Upper lobe of right lung (tissue), 1 donor: ENCODE data around the gene TMED8. TPM values are rescaled to one million over a fixed set of nuclear protein-coding genes. Genes with fewer than 3 reads are reported as not detected.
"Not testable (repeated sequence)": the region's sequence is repeated elsewhere in the genome, so short reads cannot be mapped to it uniquely, and the experiment has no call there.

ENCODE experiments used
- ATAC-seq: fragments of 200-7000 bp; cut with Tn5 transposase; one replicate; pipeline ENCODE4 v1.9.1; 2020; ENCODE audit warnings: mild to moderate bottlenecking, moderate library complexity
- DNase-seq: peaks from one replicate; pipeline ENCODE4 v3.0.0-alpha.2; 2020
- H3K27ac ChIP-seq: fragments of 200-600 bp; one replicate; pipeline ENCODE4 v1.8.0; 2022
- H3K27me3 ChIP-seq: fragments of 200-600 bp; one replicate; pipeline ENCODE4 v1.8.0; 2022; ENCODE audit warnings: mild to moderate bottlenecking
- H3K36me3 ChIP-seq: fragments of 200-600 bp; one replicate; pipeline ENCODE4 v1.8.0; 2022
- H3K4me1 ChIP-seq: fragments of 200-600 bp; one replicate; pipeline ENCODE4 v1.8.0; 2022
- H3K4me3 ChIP-seq: fragments of 200-600 bp; one replicate; pipeline ENCODE4 v1.8.0; 2022; ENCODE audit warnings: mild to moderate bottlenecking
- H3K9me3 ChIP-seq: fragments of 200-600 bp; one replicate; pipeline ENCODE4 v1.8.0; 2022
- CTCF ChIP-seq: fragments of 200-600 bp; IDR thresholded peaks from one replicate; pipeline ENCODE4 v1.8.0; 2022; ENCODE audit warnings: antibody characterized with exemption
- intact Hi-C: fragments of 100-400 bp; cut with DNase I; formaldehyde crosslinking; loops from one replicate; pipeline ENCODE4 v1.11.0; 2022
- total RNA-seq: library from RNA; stranded (reverse); fragmentation: NEBNext Ultra II Directional; extraction: Animal tissue kit (Norgen Biotek cat#: 25700); gene quantifications from one replicate; pipeline ENCODE4 v1.2.1, GENCODE V29; 2021
- donor health status: DM: no; HTN: yes; CAD: no; lungs with severe emphysema.

Gene TMED8
- total RNA-seq, 1 donor from 2014 or later: 11.3 TPM

DNA sequence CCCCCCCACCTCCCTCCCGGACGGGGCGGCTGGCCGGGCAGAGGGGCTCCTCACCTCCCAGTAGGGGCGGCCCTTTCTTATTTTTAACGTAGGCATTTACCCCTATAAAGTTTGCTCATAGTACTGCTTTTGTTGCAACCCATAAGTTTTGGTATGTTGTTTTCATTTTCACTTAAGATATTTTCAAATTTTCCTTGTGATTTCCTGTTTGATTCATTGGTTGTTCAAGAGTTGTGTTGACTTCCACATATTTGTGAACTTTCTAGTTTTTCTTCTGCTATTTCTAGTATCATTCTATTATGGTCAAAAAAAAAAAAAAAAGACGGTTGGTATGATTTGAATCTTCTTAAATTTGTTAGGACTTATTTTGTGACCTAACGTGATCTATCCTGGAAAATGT is 39.9 kb upstream of the TMED8 start:
- H3K4me3 ChIP-seq: no peak overlapping the region

DNA sequence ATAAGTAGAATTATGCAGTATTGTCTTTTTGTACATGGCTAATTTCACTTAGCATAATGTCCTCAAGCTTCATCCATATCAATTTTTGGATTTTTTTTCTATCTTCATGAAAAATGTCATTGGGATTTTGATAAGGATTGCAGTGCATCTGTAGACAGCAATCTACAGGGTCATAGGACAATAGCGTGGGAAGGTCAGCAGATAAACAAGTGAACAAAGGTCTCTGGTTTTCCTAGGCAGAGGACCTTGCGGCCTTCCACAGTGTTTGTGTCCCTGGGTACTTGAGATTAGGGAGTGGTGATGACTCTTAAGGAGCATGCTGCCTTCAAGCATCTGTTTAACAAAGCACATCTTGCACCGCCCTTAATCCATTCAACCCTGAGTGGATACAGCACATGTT is 39.2 kb upstream of the TMED8 start:
- H3K9me3 ChIP-seq, H3K27me3 ChIP-seq, H3K36me3 ChIP-seq, H3K4me1 ChIP-seq, H3K27ac ChIP-seq, H3K4me3 ChIP-seq, intact Hi-C loops, ATAC-seq, DNase-seq: not testable (repeated sequence)

More for the DNA sequence above, 39.9 kb upstream of the TMED8 start:
- no peak overlapping the region for H3K27ac ChIP-seq
- no peaks in the 10 kb centered on the region for H3K36me3 ChIP-seq
- DNase-seq: no peak
- intact Hi-C loops: no loop called here
- TF ChIP-seq CTCF: no peak
- no peak for ATAC-seq
- no peaks in the 10 kb centered on the region for H3K27me3 ChIP-seq
- no peaks in the 10 kb centered on the region for H3K4me1 ChIP-seq
- peaks cover 7% of the 10 kb centered on the region for H3K9me3 ChIP-seq

DNA sequence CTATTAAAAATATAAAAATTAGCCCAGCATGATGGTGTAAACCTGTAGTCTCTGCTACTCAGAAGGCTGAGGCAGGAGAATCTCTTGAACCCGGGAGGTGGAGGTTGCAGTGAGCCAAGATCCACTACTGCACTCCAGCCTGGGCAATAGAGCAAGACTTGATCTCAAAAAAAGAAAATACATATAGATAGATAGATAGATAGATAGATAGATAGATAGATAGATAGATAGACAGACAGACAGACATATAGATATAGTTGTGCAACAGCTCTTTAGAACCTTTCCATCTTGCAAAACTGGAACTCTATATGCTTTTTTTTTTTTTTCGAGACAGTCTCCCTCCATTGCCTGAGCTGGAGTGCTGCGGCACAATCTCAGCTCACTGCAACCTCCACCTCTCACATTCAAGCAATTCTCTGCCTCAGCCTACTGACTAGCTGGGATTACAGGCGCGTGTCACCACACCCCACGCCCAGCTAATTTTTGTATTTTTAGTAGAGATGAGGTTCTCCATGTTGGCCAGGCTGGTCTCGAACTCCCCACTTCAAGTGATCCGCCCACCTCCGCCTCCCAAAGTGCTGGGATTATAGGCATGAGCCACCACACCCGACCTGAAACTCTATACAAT is 38.6 kb upstream of the TMED8 start:
- intact Hi-C loops, H3K36me3 ChIP-seq, H3K4me1 ChIP-seq, H3K9me3 ChIP-seq, H3K4me3 ChIP-seq, DNase-seq, H3K27ac ChIP-seq, ATAC-seq, H3K27me3 ChIP-seq: not testable (repeated sequence)

DNA sequence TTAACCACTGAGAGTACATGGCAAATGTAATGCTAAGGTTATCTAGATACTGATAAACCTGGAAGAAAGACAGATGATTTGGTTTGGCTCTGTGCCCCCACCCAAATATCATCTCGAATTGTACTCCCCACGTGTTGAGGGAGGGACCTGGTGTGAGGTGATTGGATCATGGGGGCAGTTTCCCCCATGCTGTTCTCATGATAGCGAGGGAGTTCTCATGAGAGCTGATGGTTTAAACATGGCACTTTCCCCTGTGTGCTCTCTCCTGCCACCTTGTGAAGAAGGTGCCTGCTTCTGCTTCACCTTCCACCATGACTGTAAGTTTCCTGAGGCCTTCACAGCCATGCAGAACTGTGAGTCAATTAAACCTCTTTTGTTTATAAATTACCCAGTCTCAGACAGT is 32.2 kb upstream of the TMED8 start:
- ATAC-seq: no peak
- no peaks in the 10 kb centered on the region for H3K4me1 ChIP-seq
- H3K27ac ChIP-seq: no peak overlapping the region
- no peak overlapping the region for H3K4me3 ChIP-seq
- no peaks in the 10 kb centered on the region for H3K9me3 ChIP-seq
- no peak for DNase-seq
- H3K27me3 ChIP-seq: no peaks in the 10 kb centered on the region
- no peak for TF ChIP-seq CTCF
- intact Hi-C loops: no loop called here
- no peaks in the 10 kb centered on the region for H3K36me3 ChIP-seq

DNA sequence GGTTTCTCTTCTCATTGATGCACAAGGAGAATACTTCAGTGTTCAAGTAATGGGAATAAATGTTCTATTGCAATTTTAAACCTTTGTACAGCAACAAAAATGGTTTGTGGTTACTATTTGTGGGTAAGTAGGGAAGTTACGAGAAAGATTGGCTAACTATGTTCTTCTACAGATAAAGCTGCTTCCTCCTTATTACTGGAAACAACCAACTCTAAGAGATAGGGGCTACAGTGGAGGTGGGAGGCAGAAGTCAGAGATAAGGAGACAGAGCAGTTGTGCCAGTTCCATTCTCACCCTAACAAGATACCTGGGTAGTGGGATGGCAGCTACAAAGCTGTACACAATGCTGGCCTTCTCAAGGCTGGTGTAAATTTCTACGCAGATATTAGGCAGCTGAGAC is 30.3 kb upstream of the TMED8 start:
- Histone ChIP-seq H3K4me3 (no peak overlapping the region), H3K27ac (no peak overlapping the region), H3K36me3 (no peaks in the 10 kb centered on the region), H3K9me3 (no peaks in the 10 kb centered on the region), H3K27me3 (no peaks in the 10 kb centered on the region), H3K4me1 (no peaks in the 10 kb centered on the region)
- no peak for DNase-seq
- peak; percentile 83 for ATAC-seq
- TF ChIP-seq CTCF: no peak
- intact Hi-C loops: no loop called here

- ATAC-seq: peak; percentile 50
- Histone ChIP-seq H3K36me3 (no peaks in the 10 kb centered on the region), H3K9me3 (no peaks in the 10 kb centered on the region), H3K4me1 (no peaks in the 10 kb centered on the region), H3K4me3 (no peak overlapping the region), H3K27ac (no peak overlapping the region), H3K27me3 (no peaks in the 10 kb centered on the region)
- TF ChIP-seq CTCF: no peak
- intact Hi-C loops: no loop called here
- no peak for DNase-seq
Measured at GRCh38 chr14:77406718-77407117, 29.8 kb upstream of the TMED8 start.

DNA sequence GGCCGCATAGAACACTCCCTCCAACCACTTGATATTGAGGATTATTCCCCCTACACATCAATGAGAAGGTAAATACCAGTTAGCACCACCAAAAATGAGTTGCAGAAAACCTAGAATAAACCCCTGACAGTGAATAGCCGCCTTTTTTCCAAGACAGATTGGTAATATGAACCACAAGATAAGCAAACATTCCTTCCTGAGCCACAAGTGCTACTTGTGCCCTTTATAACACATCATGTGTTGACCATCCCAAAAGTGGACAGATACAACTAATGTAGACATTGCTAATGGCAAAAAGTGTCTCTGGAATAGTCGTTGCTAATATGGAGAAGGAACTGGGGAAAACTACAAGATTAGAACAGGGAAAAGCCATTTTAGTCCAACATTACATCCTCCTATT is 29.2 kb upstream of the TMED8 start:
- intact Hi-C loops: no loop called here
- DNase-seq (no peak), ATAC-seq (no peak)
- no peak overlapping the region for H3K4me3 ChIP-seq
- H3K36me3 ChIP-seq: no peaks in the 10 kb centered on the region
- H3K27me3 ChIP-seq: no peaks in the 10 kb centered on the region
- TF ChIP-seq CTCF: no peak
- no peak overlapping the region for H3K27ac ChIP-seq
- no peaks in the 10 kb centered on the region for H3K9me3 ChIP-seq
- H3K4me1 ChIP-seq: no peaks in the 10 kb centered on the region
